HG02981 (cell line): ENCODE measurements around the gene ISYNA1.

Experiments used
- ATAC-seq: cut with Tn5 transposase; IDR thresholded peaks from one replicate; pipeline ENCODE4 v1.9.1; 2021; ENCODE audit warnings: mild to moderate bottlenecking, moderate library complexity; ENCODE audit not compliant: unreplicated experiment

Gene ISYNA1

DNA sequence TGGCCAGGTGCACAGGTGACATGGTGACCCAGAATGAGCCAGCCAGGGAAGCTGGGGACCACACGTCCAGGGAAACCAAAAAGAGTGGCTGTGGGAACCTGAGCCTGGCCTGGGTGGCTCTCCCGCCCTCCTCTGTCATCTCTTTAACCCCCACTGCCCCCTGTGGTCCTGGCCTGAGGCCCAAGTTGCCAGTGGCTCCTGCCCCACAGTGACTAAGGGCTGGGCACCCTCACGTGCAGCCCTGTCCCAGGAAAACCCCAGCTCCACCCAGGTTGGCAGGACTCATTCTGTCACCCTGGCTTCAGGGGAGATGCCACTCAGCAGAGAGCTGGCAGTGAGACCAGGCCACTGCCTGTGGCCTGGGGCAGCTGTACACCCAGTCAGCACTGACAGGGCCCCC, 30.6 kb upstream of the ISYNA1 start:
- no peak for ATAC-seq

DNA sequence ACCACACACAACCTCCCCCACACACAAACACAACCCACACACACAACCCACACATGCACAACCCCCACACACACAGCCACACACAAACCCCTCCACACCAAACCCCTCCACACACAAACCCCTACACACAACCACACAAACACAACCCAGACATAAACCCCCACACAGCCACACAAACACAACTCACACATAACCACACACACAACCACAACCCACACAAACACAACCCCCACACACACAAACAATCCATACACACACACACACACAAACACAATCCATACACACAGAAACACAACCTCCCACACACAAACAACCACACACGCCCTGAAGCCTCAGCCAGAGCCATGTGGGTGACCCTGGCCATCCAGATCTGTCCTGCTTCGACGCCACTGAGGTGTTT, 30.0 kb upstream of the ISYNA1 start:
- ATAC-seq = no peak

DNA sequence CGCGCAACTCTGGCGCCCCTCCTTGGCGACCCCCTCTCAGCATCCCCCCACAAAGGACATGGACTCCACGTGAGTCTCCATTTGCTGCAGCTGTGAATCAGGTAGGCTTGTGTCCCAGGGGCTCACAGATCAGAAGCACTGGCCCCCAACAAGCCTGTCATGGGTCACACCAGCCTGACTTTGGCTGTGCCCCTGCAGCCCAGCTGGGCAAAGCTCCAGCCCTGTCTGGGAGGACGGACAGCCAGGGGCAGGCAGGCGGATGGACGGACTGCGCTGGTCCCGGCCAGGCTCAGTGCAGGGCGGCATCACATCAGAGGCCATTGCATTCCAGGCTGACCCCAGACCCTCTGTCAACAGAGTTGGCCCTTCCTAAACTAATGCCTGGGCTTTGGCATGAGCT, 28.4 kb upstream of the ISYNA1 start:
- ATAC-seq = no peak

DNA sequence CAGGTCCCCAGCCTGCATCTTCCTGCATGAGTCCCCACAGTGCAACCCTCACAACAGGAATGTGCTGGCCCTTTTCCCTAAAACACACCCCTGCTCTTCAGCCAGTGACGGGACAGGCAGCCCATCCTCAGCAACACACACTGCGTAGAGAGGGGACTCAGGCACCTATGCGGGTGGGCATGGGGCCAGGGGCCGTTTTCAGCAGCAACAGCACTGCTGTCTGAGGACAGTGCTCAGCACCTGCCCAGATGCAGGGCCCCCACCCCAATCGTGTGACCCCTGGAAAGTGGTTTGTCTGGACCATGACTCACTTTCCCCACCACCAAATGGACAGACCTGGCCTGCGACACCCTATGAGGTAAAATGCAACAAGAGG, 28.0 kb upstream of the ISYNA1 start:
- ATAC-seq = no peak

DNA sequence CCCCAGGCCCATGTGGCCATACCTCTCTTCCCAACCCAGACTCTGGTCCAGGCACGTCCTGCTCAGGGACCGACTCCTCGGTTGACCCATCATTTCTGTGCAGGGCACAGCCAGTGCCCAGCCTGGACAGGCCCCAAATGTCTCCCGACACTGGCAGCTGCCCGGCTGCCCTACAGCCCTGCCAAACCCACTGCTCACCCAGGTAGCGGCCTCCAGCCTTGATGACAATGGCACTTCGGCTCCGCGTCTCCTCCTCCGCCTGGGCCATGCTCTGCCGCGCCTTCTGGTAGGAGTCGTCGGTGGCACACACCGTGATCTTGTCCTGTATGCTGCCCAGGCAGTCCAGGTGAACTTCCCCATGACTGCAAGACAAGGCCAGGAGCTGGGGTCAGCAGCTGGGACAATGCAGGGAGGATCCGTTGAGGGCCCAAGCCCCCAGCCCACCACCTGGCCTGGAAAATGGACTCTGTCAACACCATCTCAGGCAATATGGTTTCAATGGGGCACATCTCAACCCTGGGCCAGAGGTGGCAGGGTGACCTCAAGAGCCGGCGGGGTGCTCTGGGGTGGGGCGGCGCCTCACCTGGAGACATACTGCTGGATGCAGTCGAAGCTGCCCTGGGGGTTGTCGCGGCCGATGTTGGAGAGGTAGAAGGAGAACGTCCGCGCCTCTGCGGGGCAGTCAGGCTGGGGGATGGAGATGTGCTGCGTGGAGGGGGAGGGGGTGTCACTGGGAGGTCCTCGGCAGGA, 27.5 kb upstream of the ISYNA1 start:
- ATAC-seq = no peak

DNA sequence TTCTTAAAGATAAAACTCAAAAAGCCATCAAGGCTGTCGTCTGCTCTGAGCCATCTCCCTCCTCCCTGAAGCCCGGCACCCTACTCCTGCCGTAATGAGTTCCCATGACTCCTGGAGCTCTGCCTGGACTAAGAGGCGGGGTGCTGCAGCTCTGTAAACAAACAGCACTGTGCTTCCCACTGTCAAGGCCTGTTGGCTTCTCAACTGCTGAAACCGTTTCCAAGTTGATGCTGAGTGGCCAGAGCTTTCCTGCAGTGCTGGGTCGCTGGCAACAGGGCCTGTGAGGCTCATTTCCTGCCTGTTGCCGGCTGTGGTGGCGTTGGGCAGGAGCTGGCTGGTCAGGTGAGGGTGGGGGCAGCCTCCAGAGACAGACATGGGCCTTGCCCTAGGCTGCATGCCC, 26.7 kb upstream of the ISYNA1 start:
- ATAC-seq = no peak

DNA sequence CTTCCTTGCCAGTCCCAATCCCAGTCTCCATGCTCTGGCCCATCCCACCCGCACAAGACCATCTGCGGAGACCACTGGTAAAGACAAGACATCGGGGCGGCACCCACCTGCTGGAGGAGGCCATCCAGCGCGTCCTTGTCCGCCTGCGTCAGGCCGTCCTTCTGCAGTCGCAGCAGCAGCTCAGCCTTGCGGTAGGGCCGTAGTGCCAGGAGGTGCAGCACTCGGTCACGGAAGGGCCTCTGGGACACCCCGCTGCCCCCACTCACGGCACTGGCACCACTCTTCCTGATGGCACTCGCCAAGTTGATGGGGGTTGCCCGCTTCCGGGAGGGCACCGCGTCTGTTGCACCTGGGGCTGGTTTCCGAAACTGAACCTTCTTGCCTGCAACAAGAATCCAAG, 23.5 kb upstream of the ISYNA1 start:
- no peak for ATAC-seq

DNA sequence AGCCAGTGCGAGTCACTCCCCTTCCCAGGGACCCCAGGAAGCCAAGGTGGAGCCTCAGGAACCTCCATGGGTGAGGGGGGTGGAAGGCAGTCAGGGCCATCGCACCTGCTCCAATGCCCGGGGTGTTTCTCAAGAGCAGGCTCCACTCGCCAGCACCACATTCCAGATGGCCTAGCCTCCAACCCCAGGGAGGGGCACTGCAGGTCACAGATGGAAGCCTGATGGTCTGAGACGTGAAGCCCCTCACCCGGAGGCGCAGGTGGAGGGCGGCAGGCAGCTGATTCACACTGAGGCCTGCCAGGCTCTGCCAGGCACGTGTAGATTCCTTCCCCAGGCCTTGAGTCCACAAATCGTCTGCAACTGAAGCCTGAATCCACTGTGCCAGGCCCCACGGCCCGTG, 23.0 kb upstream of the ISYNA1 start:
- no peak for ATAC-seq

DNA sequence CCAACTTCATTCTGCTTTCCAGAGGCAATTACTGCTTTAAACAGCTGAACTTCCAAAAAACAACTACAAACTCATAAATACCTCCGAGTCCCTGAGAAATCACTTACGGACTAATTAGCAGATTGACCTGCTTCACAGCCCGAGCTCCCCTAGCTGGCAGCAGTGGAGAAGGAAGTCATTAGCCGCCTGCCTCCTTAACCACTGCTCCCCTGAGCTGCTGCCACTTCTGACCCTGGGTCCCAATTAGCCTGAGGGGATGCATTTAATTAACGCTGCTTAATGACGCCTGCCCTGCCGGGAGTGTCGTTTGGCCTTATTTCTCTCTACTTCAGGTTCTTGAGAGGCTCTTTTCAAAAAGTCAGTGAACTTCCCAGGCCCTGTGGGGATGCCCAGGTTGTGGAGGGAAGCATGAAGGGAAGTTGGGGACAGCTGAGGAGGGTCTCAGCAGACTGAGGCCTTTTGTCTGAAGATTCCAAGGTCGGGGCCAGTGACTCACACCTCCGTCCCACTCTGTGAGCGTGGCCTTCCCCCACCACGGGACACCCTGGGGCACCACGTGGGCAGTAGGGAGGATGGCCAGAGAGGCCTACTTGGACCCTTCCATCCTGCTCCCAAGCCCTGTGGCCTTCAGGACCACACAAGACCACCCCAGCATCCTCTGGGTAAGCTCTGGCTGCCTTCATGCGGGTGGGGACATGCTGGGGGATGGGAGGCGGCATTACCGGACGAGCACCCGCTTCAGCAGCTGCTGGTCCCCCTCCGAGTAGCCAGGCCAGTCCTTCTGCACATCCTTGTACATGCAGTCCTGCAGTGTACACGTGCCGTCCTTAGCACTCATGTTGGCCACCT, 19.8 kb upstream of the ISYNA1 start:
- ATAC-seq = no peak

DNA sequence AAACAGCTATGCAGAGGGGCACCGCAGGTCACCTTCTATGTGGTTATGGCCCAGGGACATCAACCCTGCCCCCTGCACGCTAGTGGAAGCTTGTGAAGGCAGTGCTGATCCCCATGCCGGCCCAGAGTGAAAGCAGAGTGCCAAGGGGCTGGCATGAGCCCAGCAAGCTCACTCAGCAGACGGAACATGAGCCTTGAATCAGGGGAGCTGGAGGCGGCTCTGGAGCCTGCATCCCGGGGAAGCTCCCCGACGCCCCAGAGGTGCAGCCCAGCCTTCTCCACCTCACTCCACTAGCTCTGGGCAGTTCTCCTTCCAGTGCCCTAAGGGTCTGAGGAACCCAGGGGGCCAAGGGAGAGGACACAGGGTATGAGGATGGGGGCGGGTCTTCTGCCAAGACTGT, 19.0 kb upstream of the ISYNA1 start:
- ATAC-seq = no peak

DNA sequence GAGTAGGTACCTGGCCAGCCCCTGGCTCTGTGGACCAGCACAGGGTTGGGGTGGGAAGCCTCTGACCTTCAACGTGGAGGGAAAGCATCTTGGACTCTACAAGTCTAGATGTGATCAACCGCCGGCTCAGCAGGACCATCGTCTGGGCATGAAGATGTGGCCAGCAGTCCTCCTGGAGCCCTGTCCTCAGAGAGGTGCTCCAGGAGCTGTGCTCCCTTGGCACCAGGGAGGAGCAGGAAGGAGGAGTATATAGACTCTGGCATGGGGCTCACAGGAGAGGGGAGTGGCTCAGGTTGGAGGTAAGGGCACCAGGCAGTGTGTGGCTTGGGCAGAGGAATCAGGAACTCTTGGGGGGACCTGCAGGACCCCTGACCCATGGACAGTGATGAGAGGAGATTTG, 18.3 kb upstream of the ISYNA1 start:
- no peak for ATAC-seq

DNA sequence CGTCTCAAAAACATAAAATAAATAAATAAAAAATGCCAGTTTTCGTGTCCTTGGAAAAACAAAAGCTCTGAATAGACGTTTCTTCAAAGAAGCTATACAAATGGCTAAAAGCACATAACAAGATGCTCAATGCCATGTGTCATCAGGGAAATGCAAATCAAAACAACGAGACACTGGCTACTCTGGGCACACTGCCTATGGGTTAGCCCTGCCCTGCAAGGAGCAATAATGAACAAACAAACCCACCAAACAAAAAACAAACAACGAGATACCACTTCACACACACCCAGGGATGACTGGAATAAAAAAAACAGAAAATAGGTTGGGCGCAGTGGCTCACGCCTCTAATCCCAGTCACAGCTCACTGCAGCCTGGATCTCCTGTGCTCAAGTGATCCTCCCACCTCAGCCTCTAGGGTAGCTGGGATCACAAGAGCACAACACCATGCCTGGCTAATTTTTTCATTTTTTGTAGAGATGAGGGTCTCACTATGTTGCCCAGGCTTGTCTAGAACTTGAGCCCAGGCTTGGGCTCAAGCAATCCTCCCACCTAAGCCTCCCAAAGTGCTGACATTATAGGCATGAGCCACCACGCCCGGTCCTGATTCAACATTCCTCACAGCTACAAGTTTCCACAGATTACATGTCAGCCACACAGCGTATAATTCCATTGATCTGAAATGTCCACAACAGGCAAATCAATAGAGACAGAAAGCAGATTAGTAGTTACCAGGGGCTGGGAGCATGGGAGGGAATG, 15.5 kb upstream of the ISYNA1 start:
- ATAC-seq = no peak

DNA sequence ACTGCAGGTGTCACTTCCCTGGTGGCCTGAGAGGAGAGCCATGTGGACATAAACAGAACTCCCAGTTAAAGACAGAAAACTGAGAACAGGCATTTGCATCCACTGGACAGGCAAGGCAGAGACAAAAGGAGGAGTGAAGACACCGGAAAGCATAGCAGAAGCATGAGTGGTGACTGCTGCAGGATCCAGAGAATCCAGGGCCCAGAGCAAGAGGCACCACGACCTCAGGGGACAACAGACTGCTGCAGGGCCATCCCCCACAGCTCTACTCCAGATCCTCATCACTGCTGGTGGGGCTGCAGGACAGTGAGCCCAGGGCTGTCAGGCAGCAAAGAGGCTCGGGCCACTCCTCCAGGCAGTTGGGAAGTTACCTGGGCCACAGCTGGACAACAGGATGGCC, 14.5 kb upstream of the ISYNA1 start:
- no peak for ATAC-seq

DNA sequence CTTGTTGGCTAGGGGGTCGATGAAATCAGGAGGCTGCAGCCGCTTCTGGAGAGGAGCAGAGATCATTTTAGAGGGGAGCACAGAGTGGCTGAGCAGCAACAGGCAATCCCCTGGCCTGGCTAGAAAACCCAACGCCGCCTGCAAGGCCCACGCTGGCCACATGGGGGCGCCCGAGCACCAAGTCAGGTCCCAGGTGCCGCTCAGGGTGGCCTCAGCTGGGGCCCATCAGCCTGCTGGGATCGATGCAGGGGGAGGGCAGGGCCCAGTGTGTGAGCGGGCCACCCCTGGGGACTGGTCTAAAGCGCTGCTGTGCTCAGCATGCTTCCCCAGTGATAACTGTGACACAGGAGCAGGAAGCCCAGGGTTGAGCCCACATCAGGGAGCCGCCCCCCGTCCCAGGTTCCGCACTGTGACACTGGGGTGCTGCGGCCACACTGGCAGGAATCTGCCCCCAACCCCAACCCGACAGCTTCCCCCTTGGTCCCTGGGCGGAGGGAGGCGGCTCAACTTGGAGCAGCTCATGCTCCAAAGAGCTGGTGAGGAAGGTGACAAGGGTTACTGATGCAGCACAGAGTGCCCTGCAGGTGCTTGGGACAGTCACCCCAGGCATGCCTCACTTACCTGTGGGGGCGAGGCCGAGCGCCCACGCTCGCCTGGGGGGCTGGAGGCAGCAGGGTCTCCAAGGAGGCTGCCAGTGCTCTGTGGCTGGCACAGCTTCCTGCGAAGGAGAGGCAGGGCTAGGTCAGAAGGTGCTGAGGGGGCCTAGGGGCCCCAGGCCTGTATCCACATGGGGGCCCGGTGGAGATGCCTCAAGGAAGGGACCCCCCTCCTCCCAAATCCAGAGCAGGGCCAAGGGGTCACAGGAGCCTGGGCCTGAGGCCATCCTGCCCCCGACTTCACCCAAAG, 13.3 kb upstream of the ISYNA1 start:
- peak; percentile 37 for ATAC-seq

DNA sequence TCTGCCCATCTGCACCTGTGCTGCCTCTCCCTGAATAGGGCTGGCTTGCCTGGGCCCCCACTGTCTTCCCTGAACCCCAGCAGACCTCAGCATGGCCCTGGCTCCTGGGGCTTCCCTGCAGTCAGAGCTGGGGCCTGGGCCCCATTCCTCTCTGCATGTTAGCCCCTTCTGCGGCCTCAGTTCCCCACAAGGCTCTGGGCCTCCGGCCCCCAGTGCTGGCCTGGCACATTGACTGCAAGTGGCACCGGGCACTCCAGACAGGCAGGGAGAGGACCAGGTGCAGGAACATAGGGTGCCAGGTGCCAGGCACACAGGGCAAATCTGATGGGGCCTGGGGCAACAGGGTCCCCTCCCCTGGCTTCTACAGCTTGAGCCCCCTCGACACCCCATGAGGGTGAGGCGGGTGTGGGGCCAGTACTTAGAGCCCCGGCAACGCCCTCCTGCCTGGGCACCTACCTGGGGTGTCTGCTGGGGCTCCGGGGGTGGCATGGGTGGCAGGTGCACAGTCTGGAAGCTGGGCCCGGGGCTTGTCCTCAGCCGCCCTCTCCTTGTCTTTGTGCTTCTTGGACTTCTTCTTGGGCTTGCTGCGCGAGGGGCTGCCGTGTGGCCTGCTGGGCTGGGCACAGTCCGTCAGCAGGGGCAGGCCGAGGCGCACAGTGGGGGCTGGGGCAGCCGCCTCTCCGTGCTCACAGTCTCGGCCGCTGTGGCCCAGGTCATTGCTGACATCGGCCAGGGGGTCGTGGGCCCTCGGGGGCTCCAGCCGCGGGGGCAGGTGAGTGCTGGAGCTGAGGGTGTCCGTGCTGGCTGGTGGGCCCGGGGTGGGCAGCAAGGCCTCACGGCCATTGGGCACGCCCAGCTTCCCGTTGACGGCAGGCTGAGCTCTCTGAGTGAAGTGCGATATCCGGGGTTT, 12.3 kb upstream of the ISYNA1 start:
- no peak for ATAC-seq

DNA sequence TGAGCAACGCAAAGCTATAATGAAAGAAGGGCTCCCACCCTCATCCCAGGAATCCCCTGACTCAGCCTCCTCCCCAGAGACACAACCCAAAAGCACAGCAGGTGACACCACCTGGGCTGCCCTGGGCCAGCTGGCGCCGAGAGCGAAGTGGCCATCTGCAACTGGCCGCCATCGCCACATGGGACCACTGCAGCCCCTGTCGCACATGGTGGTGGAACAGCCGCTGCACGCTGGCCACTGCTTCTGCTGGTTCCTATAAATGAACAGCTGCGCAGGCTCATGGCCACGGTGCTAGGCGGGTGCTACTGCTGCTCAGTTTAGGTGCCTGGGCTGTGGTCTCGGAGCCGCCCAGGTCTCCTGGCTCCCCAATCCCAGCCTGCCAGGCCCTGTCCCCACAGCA, 11.6 kb upstream of the ISYNA1 start:
- ATAC-seq = no peak

DNA sequence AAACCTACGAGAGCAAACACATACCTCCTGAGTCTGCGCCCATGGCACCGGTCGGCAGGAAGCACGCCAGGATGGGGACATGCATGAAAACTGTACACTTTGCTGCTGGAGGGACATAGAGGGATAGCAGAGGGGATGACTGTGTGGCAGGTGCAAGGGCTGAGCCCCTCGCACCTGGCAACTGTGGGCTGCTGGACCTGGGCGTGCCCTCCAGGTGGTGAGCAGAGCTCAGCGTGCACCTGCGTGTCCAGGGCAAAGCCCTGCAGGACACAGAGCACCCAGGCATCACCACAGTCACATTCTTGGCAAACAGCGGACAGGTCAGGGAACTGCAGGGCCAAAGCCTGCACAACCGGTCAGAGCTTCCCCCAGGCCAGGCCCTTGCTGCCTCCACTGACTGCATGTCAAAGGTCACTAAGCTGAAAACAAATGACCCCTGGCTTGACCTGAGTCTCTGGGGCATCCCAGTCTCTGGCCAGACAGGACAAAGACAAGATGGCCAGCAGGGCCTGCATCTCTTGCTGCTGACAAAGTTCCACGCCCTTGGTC, 9.0 kb upstream of the ISYNA1 start:
- no peak for ATAC-seq

DNA sequence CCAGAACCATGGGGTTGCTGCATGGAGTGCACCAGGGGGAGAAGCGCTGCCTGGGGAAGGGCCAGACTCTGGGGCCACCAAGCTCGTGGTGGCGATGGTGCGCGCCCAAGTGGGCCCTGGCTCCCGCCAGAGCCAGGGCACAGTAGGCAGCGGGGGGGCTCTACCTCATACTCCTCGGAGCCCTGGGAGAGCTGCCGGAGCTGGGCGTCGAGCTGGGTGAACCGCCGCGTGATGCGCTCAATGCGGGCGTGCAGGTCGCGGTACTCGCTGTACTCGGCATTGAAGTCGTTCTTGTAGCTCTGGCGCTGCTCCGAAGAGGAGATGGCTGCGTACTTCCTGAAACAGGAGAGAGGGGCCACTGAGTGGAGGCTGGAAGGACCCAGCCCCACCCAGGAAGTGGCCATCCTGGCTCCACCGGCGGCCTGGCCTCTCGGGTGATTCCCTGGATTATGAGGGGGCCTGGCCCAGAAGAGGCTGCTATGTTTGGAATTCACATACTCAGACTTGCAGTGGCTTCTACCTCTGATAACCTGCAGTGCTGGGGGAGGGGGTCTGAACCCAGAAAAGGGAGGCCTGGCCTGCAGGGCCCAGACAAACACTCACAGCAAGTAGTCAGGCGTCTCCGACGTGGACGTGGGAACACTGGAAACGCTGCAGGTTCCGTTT, 8.3 kb upstream of the ISYNA1 start:
- no peak for ATAC-seq
